HCT116 (cell line): ENCODE measurements around the gene PURA. TPM values are rescaled to one million over a fixed set of nuclear protein-coding genes. Genes with fewer than 3 reads are reported as not detected.

ENCODE experiments used
- ATAC-seq: fragments of 200-7000 bp; cut with Tn5 transposase; 2 replicates; pipeline ENCODE4 v1.9.1; 2020; ENCODE audit warnings: mild to moderate bottlenecking, moderate library complexity
- BruUV-seq: library from RNA; stranded (reverse); fragments of 400-500 nt; replicated peaks from 2 replicates; lab custom pipeline; 2021; lab: Mats Ljungman, UMichigan
- CTCF ChIA-PET: fragments of 300-600 bp; sonication (Branson Sonifier 250); formaldehyde crosslinking; loops from one replicate; lab custom pipeline; 2021; ENCODE audit warnings: antibody characterized with exemption; lab: Charles Lee
- POLR2A ChIA-PET: fragments of 300-600, 350-600 bp; sonication (Branson Sonifier 250); formaldehyde crosslinking; loops from one replicate; lab custom pipeline; 2021; ENCODE audit warnings: antibody characterized with exemption; lab: Charles Lee
- RAD21 ChIA-PET, 2 experiments: fragments of 300-600 bp; sonication (Branson Sonifier 250); formaldehyde crosslinking; loops; one replicate each; lab custom pipeline; 2023; ENCODE audit warnings: low total read pairs in 2 of 2; ENCODE audit not compliant: uncharacterized antibody in 2 of 2, unreplicated experiment in 2 of 2, low non-redundant PET in 1 of 2; lab: Charles Lee
- DNase-seq: peaks from one replicate; pipeline ENCODE4 v3.0.0-alpha.2; 2010; ENCODE audit warnings: low read depth, low spot score
- H2AFZ ChIP-seq: fragments of 200-600 bp; shearing (Covaris generic), sonication (generic); 2 replicates; pipeline ENCODE4 v1.6.1; 2017; ENCODE audit warnings: low read depth, mixed run types, mixed read lengths, antibody characterized with exemption, low read length; ENCODE audit not compliant: poor library complexity, severe bottlenecking
- H3K27ac ChIP-seq: 2 replicates; pipeline ENCODE4 v1.5.1; 2012; ENCODE audit warnings: low read depth, low read length
- H3K27me3 ChIP-seq: fragments of 200-600 bp; sonication (generic); 2 replicates; pipeline ENCODE4 v1.6.1; 2016; ENCODE audit warnings: mixed run types, low read length, mixed read lengths; ENCODE audit not compliant: insufficient read depth
- H3K36me3 ChIP-seq, 2 experiments: fragments of 200-500 bp in 1 of 2; fragments of 200-600 bp in 1 of 2; sonication (Bioruptor generic) in 1 of 2; sonication (generic) in 1 of 2; 2 replicates each; pipeline versions ENCODE4 v1.5.1 to v1.6.1; 2014 to 2016; ENCODE audit warnings: low read length in 2 of 2, inconsistent platforms in 1 of 2, mixed read lengths in 1 of 2, mixed run types in 1 of 2; ENCODE audit not compliant: insufficient read depth in 2 of 2, control insufficient read depth in 1 of 2
- H3K4me1 ChIP-seq, 2 experiments: fragments of 200-600 bp in 1 of 2; sonication (generic) in 1 of 2; 2 replicates each; pipeline versions ENCODE4 v1.5.1 to v1.6.1; 2012 to 2017; ENCODE audit warnings: low read length in 2 of 2, inconsistent platforms in 1 of 2, mild to moderate bottlenecking in 1 of 2, mixed read lengths in 1 of 2, mixed run types in 1 of 2, moderate library complexity in 1 of 2; ENCODE audit not compliant: insufficient read depth in 2 of 2, control insufficient read depth in 1 of 2
- H3K4me2 ChIP-seq: fragments of 200-600 bp; sonication (generic); 2 replicates; pipeline ENCODE4 v1.6.1; 2017; ENCODE audit warnings: mixed run types, low read length, mixed read lengths
- H3K4me3 ChIP-seq, 2 experiments: fragments of 200-600 bp in 1 of 2; sonication (generic) in 1 of 2; replicated peaks in 1 of 2; 2 replicates each; pipeline ENCODE4 v1.5.1; 2011 to 2016; ENCODE audit warnings: low read length in 2 of 2, control low read depth in 1 of 2, low read depth in 1 of 2, mild to moderate bottlenecking in 1 of 2, mixed read lengths in 1 of 2, mixed run types in 1 of 2
- H3K79me2 ChIP-seq: fragments of 200-600 bp; sonication (generic); 2 replicates; pipeline ENCODE4 v1.6.1; 2017; ENCODE audit warnings: mild to moderate bottlenecking, mixed run types, low read length, moderate library complexity, mixed read lengths; ENCODE audit not compliant: insufficient read depth
- H3K9ac ChIP-seq: fragments of 200-600 bp; sonication (generic); 2 replicates; pipeline ENCODE4 v1.6.1; 2016; ENCODE audit warnings: low read length, mixed read lengths
- H3K9me2 ChIP-seq: fragments of 200-600 bp; sonication (generic), shearing (Covaris generic); 2 replicates; pipeline ENCODE4 v1.6.1; 2017; ENCODE audit warnings: mixed run types, mild to moderate bottlenecking, moderate library complexity; ENCODE audit not compliant: insufficient read depth
- H3K9me3 ChIP-seq, 2 experiments: fragments of 200-500 bp in 1 of 2; fragments of 200-600 bp in 1 of 2; sonication (Bioruptor generic) in 1 of 2; sonication (generic) in 1 of 2; 2 replicates each; pipeline ENCODE4 v1.6.1; 2014 to 2017; ENCODE audit warnings: low read length in 2 of 2, mixed read lengths in 2 of 2, inconsistent platforms in 1 of 2, low read depth in 1 of 2, mild to moderate bottlenecking in 1 of 2, mixed run types in 1 of 2, moderate library complexity in 1 of 2; ENCODE audit not compliant: control insufficient read depth in 1 of 2, insufficient read depth in 1 of 2
- H4K20me1 ChIP-seq: fragments of 200-600 bp; sonication (generic), shearing (Covaris generic); 2 replicates; pipeline ENCODE4 v1.6.1; 2017; ENCODE audit warnings: mixed run types, mild to moderate bottlenecking, moderate library complexity; ENCODE audit not compliant: insufficient read depth
- ATF3 ChIP-seq: IDR thresholded peaks from 2 replicates; pipeline ENCODE4 v1.6.1; 2012
- CBX3 ChIP-seq: IDR thresholded peaks from 2 replicates; pipeline ENCODE4 v1.6.1; 2012; ENCODE audit warnings: low read depth
- CEBPB ChIP-seq: IDR thresholded peaks from 2 replicates; pipeline ENCODE4 v1.6.1; 2012; ENCODE audit warnings: low read depth
- CTCF ChIP-seq, 3 experiments: fragments of 200-600 bp in 1 of 3; sonication (generic) in 1 of 3; IDR thresholded peaks in 2 of 3; conservative IDR thresholded peaks in 1 of 3; 2 replicates each; pipeline ENCODE4 v1.5.1; 2012 to 2017; ENCODE audit warnings: low read depth in 2 of 3, low read length in 2 of 3, antibody characterized with exemption in 1 of 3, borderline replicate concordance in 1 of 3, control low read depth in 1 of 3, mild to moderate bottlenecking in 1 of 3, mixed read lengths in 1 of 3, mixed run types in 1 of 3, moderate library complexity in 1 of 3; ENCODE audit not compliant: insufficient read depth in 1 of 3
- EGR1 ChIP-seq: IDR thresholded peaks from 2 replicates; pipeline ENCODE4 v1.6.1; 2012; ENCODE audit warnings: low read depth
- FOSL1 ChIP-seq: IDR thresholded peaks from 2 replicates; pipeline ENCODE4 v1.6.1; 2012; ENCODE audit warnings: low read depth
- POLR2A ChIP-seq: IDR thresholded peaks from 2 replicates; pipeline ENCODE4 v1.7.0; 2011; ENCODE audit warnings: borderline replicate concordance; ENCODE audit not compliant: insufficient read depth, insufficient read length; ENCODE audit errors: extremely low read depth
- POLR2AphosphoS5 ChIP-seq: IDR thresholded peaks from 2 replicates; pipeline ENCODE4 v1.6.1; 2011; ENCODE audit warnings: mild to moderate bottlenecking, low read depth, low read length, moderate library complexity
- REST ChIP-seq: IDR thresholded peaks from 2 replicates; pipeline ENCODE4 v1.6.1; 2012; ENCODE audit warnings: low read depth
- SIN3A ChIP-seq: IDR thresholded peaks from 2 replicates; pipeline ENCODE4 v1.6.1; 2012; ENCODE audit warnings: low read depth
- SP1 ChIP-seq: IDR thresholded peaks from 2 replicates; pipeline ENCODE4 v1.6.1; 2012; ENCODE audit warnings: low read depth
- SRF ChIP-seq: IDR thresholded peaks from 2 replicates; pipeline ENCODE4 v1.6.1; 2012; ENCODE audit warnings: low read depth
- YY1 ChIP-seq: IDR thresholded peaks from 2 replicates; pipeline ENCODE4 v1.6.1; 2011; ENCODE audit warnings: low read length, low read depth, moderate library complexity, mild to moderate bottlenecking; ENCODE audit not compliant: insufficient replicate concordance; ENCODE audit errors: extremely low read depth
- ZBTB33 ChIP-seq: IDR thresholded peaks from 2 replicates; pipeline ENCODE4 v1.6.1; 2011; ENCODE audit warnings: mild to moderate bottlenecking, low read length, moderate library complexity; ENCODE audit not compliant: insufficient replicate concordance; ENCODE audit errors: extremely low read depth
- ZNF274 ChIP-seq: fragments of 200-500 bp; sonication (Bioruptor generic); IDR thresholded peaks from 2 replicates; pipeline ENCODE4 v1.6.1; 2014; ENCODE audit warnings: mild to moderate bottlenecking, low read depth, low read length, inconsistent platforms
- intact Hi-C: fragments of 100-400 bp; cut with micrococcal nuclease; formaldehyde crosslinking; loops from 2 replicates; pipeline ENCODE4 v1.10.0; 2022
- total RNA-seq: library from RNA; stranded (reverse); gene quantifications from one replicate; pipeline ENCODE4 v1.2.1, GENCODE V29; 2021; ENCODE audit not compliant: unreplicated experiment
- TF ChIP-seq, protein P1 (sequence below): IDR thresholded peaks from 2 replicates; pipeline ENCODE4 v1.6.1; 2012

The PURA gene
- total RNA-seq, 1 experiment from 2014 or later = 15.2 TPM

DNA sequence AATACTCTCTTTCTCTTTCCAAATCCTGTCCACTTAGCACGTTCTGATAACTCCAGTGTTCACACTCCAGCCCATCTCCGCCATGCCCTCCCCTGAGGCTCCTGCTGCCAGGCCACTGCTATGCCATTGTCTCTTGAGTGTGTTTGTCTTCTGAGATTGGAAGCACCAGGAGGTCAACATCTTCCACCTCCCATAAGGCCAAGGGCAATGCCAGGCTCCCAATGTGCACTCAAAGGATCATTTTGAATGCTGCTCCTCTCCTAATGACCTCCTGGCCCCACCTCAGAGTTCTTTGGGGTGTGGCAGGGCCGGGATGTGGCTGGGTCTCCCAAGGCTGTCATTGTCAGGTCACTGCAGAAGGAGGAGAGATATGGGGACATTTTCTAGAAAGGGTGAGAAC lies 31.3 kb downstream of the PURA start:
- CTCF ChIA-PET = interaction anchor here (0.7 to 3.2 kb wide), 12 partner anchors 8 to 207 kb away, joined by 3 to 20 read pairs (median 6); no protein-coding TSS in a partner anchor
- Histone ChIP-seq H3K27ac (no peak overlapping the region), H3K4me1 (peaks cover 4 to 19% of the 10 kb centered on the region in 2 experiments; a peak in 3 of 4 replicates)
- intact Hi-C loops = no loop called here
- no peak for TF ChIP-seq REST
- no peak for TF ChIP-seq SRF
- TF ChIP-seq POLR2AphosphoS5 = no peak
- no peak for TF ChIP-seq YY1
- TF ChIP-seq, protein P1, sequence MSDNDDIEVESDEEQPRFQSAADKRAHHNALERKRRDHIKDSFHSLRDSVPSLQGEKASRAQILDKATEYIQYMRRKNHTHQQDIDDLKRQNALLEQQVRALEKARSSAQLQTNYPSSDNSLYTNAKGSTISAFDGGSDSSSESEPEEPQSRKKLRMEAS = no peak
- no peak for TF ChIP-seq CEBPB
- TF ChIP-seq ATF3 = no peak
- no peak for TF ChIP-seq CBX3
- TF ChIP-seq ZBTB33 = no peak
- no peak for TF ChIP-seq FOSL1
- no peak for TF ChIP-seq EGR1
- no peak for TF ChIP-seq SIN3A
- TF ChIP-seq POLR2A = no peak
- TF ChIP-seq CTCF (IDR thresholded peaks at IDR 0.05 in 2 of 3, conservative IDR thresholded peaks at IDR 0.05 in 1 of 3; ENCODE audit: borderline replicate concordance in 1 of 3, insufficient read depth in 1 of 3, low read depth in 2 of 3, low read length in 2 of 3) = no peak
- TF ChIP-seq ZNF274 = no peak
- no peak for TF ChIP-seq SP1
- TF ChIP-seq, all 23 proteins: peak for 0
- Histone ChIP-seq H3K4me3 (peak overlapping the region in 1 of 2 experiments; percentile 35; a peak in 2 of 4 replicates), H3K9me3 (no peaks in the 10 kb centered on the region), H3K36me3 (no peaks in the 10 kb centered on the region), H4K20me1 (no peaks in the 10 kb centered on the region), H3K79me2 (no peaks in the 10 kb centered on the region), H3K27me3 (no peaks in the 10 kb centered on the region), H2AFZ (no peak overlapping the region), H3K9me2 (no peaks in the 10 kb centered on the region), H3K4me2 (peak overlapping the region; percentile 73), H3K9ac (0 out of 2 replicates have a peak overlapping the region, but pooled peaks have one; percentile 20)
- ChIA-PET RAD21 (interaction anchor here in 1 of 2 experiments (1.0 kb wide), 1 partner anchor 72 kb away, joined by 3 read pairs; no protein-coding TSS in a partner anchor), POLR2A (interaction anchor here (1.2 kb wide), 1 partner anchor 38 kb away, joined by 3 read pairs; no protein-coding TSS in a partner anchor)
- BruUV-seq = no TSS peak
- DNase-seq = no peak
- 0 out of 2 replicates have a peak, but pooled peaks have one; percentile 3 for ATAC-seq
